GM12878 (cell line): ENCODE data around the gene SACM1L. TPM values are rescaled to one million over a fixed set of nuclear protein-coding genes. Genes with fewer than 3 reads are reported as not detected.

Experiments
- ATAC-seq: fragments of 200-7000 bp; cut with Tn5 transposase; 3 replicates; pipeline ENCODE4 v1.9.1; 2020; ENCODE audit warnings: mild to moderate bottlenecking, moderate library complexity
- BruUV-seq: library from RNA; stranded (reverse); fragments of 400-500 nt; replicated peaks from 2 replicates; lab custom pipeline; 2021; lab: Mats Ljungman, UMichigan
- CTCF ChIA-PET: fragments of 300-600 bp; sonication (Branson Sonifier 250); formaldehyde crosslinking; extraction: SDS; loops from one replicate; lab custom pipeline; 2021; ENCODE audit warnings: inconsistent platforms; lab: Yijun Ruan, JAX
- POLR2A ChIA-PET: fragments of 350-600 bp; formaldehyde crosslinking; extraction: SDS; loops from one replicate; lab custom pipeline; 2021; ENCODE audit warnings: inconsistent platforms; lab: Charles Lee
- RAD21 ChIA-PET: fragments of 300-600 bp; sonication (Branson Sonifier 250); formaldehyde crosslinking; loops from one replicate; lab custom pipeline; 2023; ENCODE audit warnings: antibody characterized with exemption; ENCODE audit not compliant: unreplicated experiment; lab: Charles Lee
- SMC1A ChIA-PET: fragments of 300-600 bp; sonication (Branson Sonifier 250); formaldehyde crosslinking; loops from one replicate; lab custom pipeline; 2023; ENCODE audit not compliant: unreplicated experiment, uncharacterized antibody; lab: Charles Lee
- DNase-seq: peaks from one replicate; pipeline ENCODE4 v3.0.0-alpha.2; 2011; ENCODE audit warnings: low read depth, low spot score
- FAIRE-seq: peaks from 3 replicates; lab custom pipeline; 2011; peaks lifted over from hg19 to GRCh38; lab: Jason Lieb, UNC
- H2AFZ ChIP-seq: 2 replicates; pipeline ENCODE4 v1.6.0; 2011; ENCODE audit warnings: low read depth, low read length, control low read depth; ENCODE audit not compliant: control insufficient read depth
- H3K27ac ChIP-seq: 2 replicates; pipeline ENCODE4 v1.5.1; 2011; ENCODE audit warnings: control low read depth; ENCODE audit not compliant: control insufficient read depth, insufficient read depth
- H3K27me3 ChIP-seq, 2 experiments: replicated peaks in 1 of 2; 2 replicates each; pipeline versions ENCODE4 v1.6.0 to v1.6.1; 2011; ENCODE audit warnings: low read length in 1 of 2; ENCODE audit not compliant: control insufficient read depth in 2 of 2, insufficient read depth in 2 of 2
- H3K36me3 ChIP-seq, 2 experiments: 2 replicates each; pipeline ENCODE4 v1.5.1; 2011; ENCODE audit warnings: low read length in 1 of 2; ENCODE audit not compliant: control insufficient read depth in 2 of 2, insufficient read depth in 2 of 2
- H3K4me1 ChIP-seq: 2 replicates; pipeline ENCODE4 v1.6.1; 2011; ENCODE audit warnings: mild to moderate bottlenecking, low read length, moderate library complexity, mixed read lengths; ENCODE audit not compliant: control insufficient read depth, insufficient read depth
- H3K4me2 ChIP-seq: 2 replicates; pipeline ENCODE4 v1.6.0; 2011; ENCODE audit warnings: control low read depth; ENCODE audit not compliant: control insufficient read depth, insufficient read depth
- H3K4me3 ChIP-seq: fragments of 200-600 bp; sonication (generic); 2 replicates; pipeline ENCODE4 v1.5.1; 2016
- H3K79me2 ChIP-seq: 2 replicates; pipeline ENCODE4 v1.6.0; 2011; ENCODE audit warnings: low read length; ENCODE audit not compliant: control insufficient read depth, insufficient read depth
- H3K9ac ChIP-seq: 2 replicates; pipeline ENCODE4 v1.8.0; 2011; ENCODE audit warnings: low read length, control low read depth, mixed read lengths; ENCODE audit not compliant: control insufficient read depth, insufficient read depth
- H3K9me3 ChIP-seq: replicated peaks from 3 replicates; pipeline ENCODE4 v1.5.1; 2011; ENCODE audit warnings: mild to moderate bottlenecking, low read length; ENCODE audit not compliant: control insufficient read depth, insufficient read depth
- H4K20me1 ChIP-seq: 2 replicates; pipeline ENCODE4 v1.6.0; 2011; ENCODE audit not compliant: control insufficient read depth, insufficient read depth
- EGR1 ChIP-seq, 2 experiments: IDR thresholded peaks; 1 replicate in 1 of 2; 2 replicates in 1 of 2; pipeline ENCODE4 v1.6.1; 2011 to 2012; ENCODE audit warnings: low read depth in 2 of 2, low read length in 2 of 2, borderline replicate concordance in 1 of 2, mild to moderate bottlenecking in 1 of 2, moderate library complexity in 1 of 2
- EZH2 ChIP-seq: IDR thresholded peaks from 2 replicates; pipeline ENCODE4 v1.6.1; 2012; ENCODE audit warnings: low read depth, mild to moderate bottlenecking, control low read depth, inconsistent platforms, low read length, borderline replicate concordance; ENCODE audit not compliant: control insufficient read depth
- GABPA ChIP-seq: IDR thresholded peaks from 2 replicates; pipeline ENCODE4 v1.6.1; 2014; ENCODE audit warnings: antibody characterized with exemption, low read depth, mild to moderate bottlenecking, inconsistent platforms
- IRF5 ChIP-seq: fragments of 450-650 bp; IDR thresholded peaks from 2 replicates; pipeline ENCODE4 v1.6.1; 2017; ENCODE audit warnings: borderline replicate concordance
- NFXL1 ChIP-seq: fragments of 450-650 bp; IDR thresholded peaks from 2 replicates; pipeline ENCODE4 v1.6.1; 2017; ENCODE audit warnings: antibody characterized with exemption, mild to moderate bottlenecking, borderline replicate concordance
- POU2F2 ChIP-seq: IDR thresholded peaks from 3 replicates; pipeline ENCODE4 v1.6.1; 2011; ENCODE audit warnings: low read depth, mild to moderate bottlenecking, low read length, borderline replicate concordance
- RBBP5 ChIP-seq: fragments of 200-600 bp; sonication (generic); conservative IDR thresholded peaks from 2 replicates; pipeline ENCODE4 v1.6.1; 2016
- RELB ChIP-seq: fragments of 450-650 bp; IDR thresholded peaks from 2 replicates; pipeline ENCODE4 v1.6.1; 2017; ENCODE audit warnings: low read depth, mild to moderate bottlenecking, moderate library complexity
- TBL1XR1 ChIP-seq: IDR thresholded peaks from 2 replicates; pipeline ENCODE4 v1.6.1; 2012; ENCODE audit warnings: low read depth, low read length, improper control_type of control experiment
- USF1 ChIP-seq: IDR thresholded peaks from 2 replicates; pipeline ENCODE4 v1.6.1; 2011; ENCODE audit warnings: borderline replicate concordance, low read depth, mild to moderate bottlenecking, moderate library complexity, mixed read lengths, low read length; ENCODE audit not compliant: insufficient read depth; ENCODE audit errors: extremely low read length
- WGBS: methylation state at CpG from one replicate; pipeline ENCODE4 v1.1.6; 2016; ENCODE audit warnings: low lambda C conversion rate; ENCODE audit not compliant: insufficient replicate concordance, insufficient coverage; ENCODE audit errors: missing lambda C conversion rate; 5-methylcytosine and 5-hydroxymethylcytosine counted together
- in situ Hi-C: fragments of 300-500 bp; cut with MboI; formaldehyde crosslinking; loops from 9 replicates; pipeline ENCODE4 v1.14.3; 2018; ENCODE audit warnings: mixed read lengths
- intact Hi-C: fragments of 100-400 bp; cut with micrococcal nuclease; formaldehyde crosslinking; loops from one replicate; pipeline ENCODE4 v1.14.2; 2022; ENCODE audit not compliant: unreplicated experiment
- polyA plus RNA-seq, 11 experiments: library from polyadenylated mRNA; depleted of rRNA in 4 of 11; unstranded in 6 of 11; stranded (reverse) in 5 of 11; fragments of >200 nt; fragmentation: Nextera tagmentation in 4 of 11; fragmentation: Illumina TruSeq in 1 of 11; extraction: Ambion mirVana in 4 of 11; extraction: Trizol in 1 of 11; gene quantifications; 1 replicate in 1 of 11; 2 replicates in 10 of 11; pipeline versions ENCODE4 v1.2.1 to v1.2.3, GENCODE V29; 2011 to 2016; ENCODE audit warnings: inconsistent platforms in 2 of 11, missing spikeins in 2 of 11, low read depth in 1 of 11
- total RNA-seq, 4 experiments: library from RNA; depleted of rRNA in 3 of 4; stranded (reverse); fragments of >200 nt in 3 of 4; fragmentation: Illumina TruSeq in 1 of 4; extraction: Trizol in 1 of 4; gene quantifications; 2 replicates each; pipeline versions ENCODE4 v1.2.1 to v1.2.3, GENCODE V29; 2013 to 2021
- TF ChIP-seq, protein P1 (sequence below): fragments of 450-650 bp; IDR thresholded peaks from 2 replicates; pipeline ENCODE4 v1.6.1; 2014; ENCODE audit warnings: mild to moderate bottlenecking

The SACM1L gene
- total and polyA plus RNA-seq, 10 of the 15 experiments (the other 5 are each of a cell fraction or from before 2014, with no cell fraction given) = 16.5 to 48.3 (median 28.9) TPM

GRCh38 chr3:45762647-45763302 is 73.6 kb downstream of the SACM1L start (continued):
- no peak for TF ChIP-seq USF1
- no peak for TF ChIP-seq TBL1XR1
- no peak for TF ChIP-seq POU2F2

GRCh38 chr3:45763303-45763675 is 74.1 kb downstream of the SACM1L start:
- ATAC-seq (no peak), FAIRE-seq (no peak), DNase-seq (no peak)
- no peak for TF ChIP-seq EZH2
- TF ChIP-seq RBBP5 = no peak
- TF ChIP-seq, protein P1, sequence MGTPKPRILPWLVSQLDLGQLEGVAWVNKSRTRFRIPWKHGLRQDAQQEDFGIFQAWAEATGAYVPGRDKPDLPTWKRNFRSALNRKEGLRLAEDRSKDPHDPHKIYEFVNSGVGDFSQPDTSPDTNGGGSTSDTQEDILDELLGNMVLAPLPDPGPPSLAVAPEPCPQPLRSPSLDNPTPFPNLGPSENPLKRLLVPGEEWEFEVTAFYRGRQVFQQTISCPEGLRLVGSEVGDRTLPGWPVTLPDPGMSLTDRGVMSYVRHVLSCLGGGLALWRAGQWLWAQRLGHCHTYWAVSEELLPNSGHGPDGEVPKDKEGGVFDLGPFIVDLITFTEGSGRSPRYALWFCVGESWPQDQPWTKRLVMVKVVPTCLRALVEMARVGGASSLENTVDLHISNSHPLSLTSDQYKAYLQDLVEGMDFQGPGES = no peak
- no peak for TF ChIP-seq EGR1 (IDR thresholded peaks at IDR 0.05; ENCODE audit: borderline replicate concordance in 1 of 2, low read depth in 2 of 2, low read length in 2 of 2)
- TF ChIP-seq GABPA = no peak
- no peak for TF ChIP-seq NFXL1
- no peak for TF ChIP-seq RELB
- TF ChIP-seq IRF5 = no peak
- Histone ChIP-seq H2AFZ (no peak overlapping the region), H3K4me1 (no peaks in the 10 kb centered on the region), H3K36me3 (no peaks in the 10 kb centered on the region; a peak in 1 of 4 replicates), H4K20me1 (no peaks in the 10 kb centered on the region), H3K79me2 (no peaks in the 10 kb centered on the region), H3K9ac (no peak overlapping the region), H3K4me3 (no peak overlapping the region), H3K27ac (no peak overlapping the region), H3K27me3 (0 out of 4 replicates have a peak, but pooled peaks cover 0 to 2% of the 10 kb centered on the region in 2 experiments), H3K4me2 (no peak overlapping the region), H3K9me3 (no peaks in the 10 kb centered on the region)
- intact Hi-C loops (no loop called here), in situ Hi-C loops (loop anchor here (5.0 to 10.0 kb wide), 3 partner anchors 164 to 612 kb away; partner anchors contain the start of gene CCR5)
- RAD21 ChIA-PET = interaction anchor here (1.3 to 6.2 kb wide), 7 partner anchors 98 to 313 kb away, joined by 4 to 89 read pairs (median 14); no protein-coding TSS in a partner anchor
- 85% methylated on average over 5 of the region's 5 CpGs for WGBS
- POLR2A ChIA-PET = interaction anchor here (1.0 kb wide), 1 partner anchor 83 kb away, joined by 3 read pairs; no protein-coding TSS in a partner anchor
- SMC1A ChIA-PET = interaction anchor here (1.2 to 6.1 kb wide), 10 partner anchors 69 to 725 kb away, joined by 3 to 86 read pairs (median 6); no protein-coding TSS in a partner anchor
- CTCF ChIA-PET = interaction anchor here (0.6 to 7.5 kb wide), 9 partner anchors 8 to 314 kb away, joined by 3 to 189 read pairs (median 13); no protein-coding TSS in a partner anchor
- BruUV-seq = no TSS peak
